ENCODE measurements around the gene PSG7. TPM values are rescaled to one million over a fixed set of nuclear protein-coding genes. Genes with fewer than 3 reads are reported as not detected.
"Not testable (repeated sequence)": the region's sequence is repeated elsewhere in the genome, so short reads cannot be mapped to it uniquely, and the experiment has no call there.

The PSG7 gene
- total and polyA plus RNA-seq, 2 donors (not counting 1 experiment from before 2014, with no cell fraction given) = not detected

GRCh38 chr19:42880621-42881020, 56.4 kb downstream of the PSG7 start:
- H3K9me3 Mint-ChIP-seq (ENCODE audit: insufficient read depth); H3K27ac Mint-ChIP-seq; CTCF ChIA-PET; ATAC-seq (ENCODE audit: low read depth); H2AFZ ChIP-seq (ENCODE audit: insufficient read depth, low read depth, low read length, poor library complexity, severe bottlenecking); POLR2A ChIA-PET; H3K9ac ChIP-seq (ENCODE audit: low read length); DNase-seq; H3K9me3 ChIP-seq (ENCODE audit: control extremely low read depth in 1 of 3, control insufficient read depth in 2 of 3, insufficient read depth in 1 of 3, low read length in 2 of 3); H3K4me3 Mint-ChIP-seq; H3K27me3 ChIP-seq (replicated peaks in 1 of 4; ENCODE audit: control extremely low read depth in 1 of 4, control insufficient read depth in 3 of 4, insufficient read depth in 4 of 4, low read length in 3 of 4); intact Hi-C loops (cut with micrococcal nuclease); H3K4me1 Mint-ChIP-seq; H3K79me2 ChIP-seq (ENCODE audit: control insufficient read depth, insufficient read depth, low read length); H3K36me3 ChIP-seq (replicated peaks in 1 of 2; ENCODE audit: control extremely low read depth in 1 of 2, control insufficient read depth in 1 of 2, extremely low read depth in 1 of 2, insufficient read depth in 2 of 2, low read length in 1 of 2); H3K4me3 ChIP-seq (ENCODE audit: control extremely low read depth in 1 of 5, extremely low read depth in 1 of 5, insufficient read depth in 1 of 5, low read depth in 2 of 5, low read length in 4 of 5); H3K27ac ChIP-seq (ENCODE audit: low read length in 2 of 2); H4K20me1 ChIP-seq (ENCODE audit: control insufficient read depth, insufficient read depth, low read length, poor library complexity, severe bottlenecking); H3K4me2 ChIP-seq (replicated peaks; ENCODE audit: low read depth, low read length, poor library complexity, severe bottlenecking); H3K4me1 ChIP-seq (ENCODE audit: control insufficient read depth in 2 of 2, insufficient read depth in 2 of 2, low read length in 2 of 2): not testable (repeated sequence)
- peaks cover 26% of the 10 kb centered on the region for H3K27me3 Mint-ChIP-seq
- WGBS (ENCODE audit: insufficient coverage) = 94% methylated on average over 9 of the region's 9 CpGs

DNA sequence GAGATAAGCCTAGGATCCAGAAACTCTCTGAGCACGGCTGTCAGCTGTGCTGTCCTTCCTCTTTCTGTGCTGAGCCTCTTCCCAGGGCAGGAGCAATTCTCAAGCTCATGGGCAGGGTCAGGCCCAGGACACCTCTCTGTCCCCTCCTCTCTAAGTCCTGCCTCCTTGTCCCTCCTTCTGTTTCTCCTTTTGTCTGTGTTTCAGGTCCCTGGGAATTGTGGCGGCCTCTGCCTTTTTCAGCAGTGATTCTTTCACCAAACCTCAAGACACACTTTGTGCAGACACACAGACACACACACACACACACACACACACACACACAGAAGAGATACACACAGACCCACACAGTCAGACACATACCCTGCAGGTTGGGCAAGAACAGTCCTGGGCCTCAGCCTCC, 57.4 kb downstream of the PSG7 start, which contains the start of gene PSG1:
Gene PSG1, minus strand, starts transcription at position 101 of the 400 bp plus-strand sequence. CDS start 132 bp downstream, outside the sequence.
- POLR2A ChIA-PET = no interaction called here
- intact Hi-C loops (cut with micrococcal nuclease) = no loop called here

DNA sequence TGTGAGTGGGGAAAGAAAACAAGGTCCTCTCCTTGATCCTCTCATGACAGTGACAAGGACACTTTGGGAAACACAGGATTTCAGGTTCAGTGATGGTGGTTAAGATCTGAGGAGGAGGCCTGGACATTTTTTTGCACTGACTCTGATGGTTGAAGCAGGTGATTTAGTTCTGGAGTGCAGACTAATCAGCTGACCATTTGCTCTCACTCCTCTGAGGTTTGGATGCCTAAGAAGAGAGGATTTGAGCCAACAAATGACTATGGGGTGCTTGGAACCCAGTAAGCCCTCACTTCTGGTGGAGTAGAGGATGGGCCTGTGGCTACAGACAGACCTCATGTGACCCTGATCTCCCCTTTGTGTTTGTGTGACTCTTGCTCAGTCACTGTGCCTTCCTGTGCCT, 60.4 kb downstream of the PSG7 start:
- CTCF ChIA-PET; H3K4me1 Mint-ChIP-seq; H4K20me1 ChIP-seq (ENCODE audit: control insufficient read depth, insufficient read depth, low read length, poor library complexity, severe bottlenecking); H3K9me3 ChIP-seq (ENCODE audit: control extremely low read depth in 1 of 3, control insufficient read depth in 2 of 3, insufficient read depth in 1 of 3, low read length in 2 of 3); H3K27me3 ChIP-seq (replicated peaks in 1 of 4; ENCODE audit: control extremely low read depth in 1 of 4, control insufficient read depth in 3 of 4, insufficient read depth in 4 of 4, low read length in 3 of 4); intact Hi-C loops (cut with micrococcal nuclease); H3K27ac Mint-ChIP-seq; H3K27me3 Mint-ChIP-seq; H3K4me2 ChIP-seq (replicated peaks; ENCODE audit: low read depth, low read length, poor library complexity, severe bottlenecking); H3K27ac ChIP-seq (ENCODE audit: low read length in 2 of 2); DNase-seq; H3K79me2 ChIP-seq (ENCODE audit: control insufficient read depth, insufficient read depth, low read length); ATAC-seq (ENCODE audit: low read depth); H3K9ac ChIP-seq (ENCODE audit: low read length); H3K4me3 Mint-ChIP-seq; H3K4me3 ChIP-seq (ENCODE audit: control extremely low read depth in 1 of 5, extremely low read depth in 1 of 5, insufficient read depth in 1 of 5, low read depth in 2 of 5, low read length in 4 of 5); H3K36me3 ChIP-seq (replicated peaks in 1 of 2; ENCODE audit: control extremely low read depth in 1 of 2, control insufficient read depth in 1 of 2, extremely low read depth in 1 of 2, insufficient read depth in 2 of 2, low read length in 1 of 2); H2AFZ ChIP-seq (ENCODE audit: insufficient read depth, low read depth, low read length, poor library complexity, severe bottlenecking); H3K4me1 ChIP-seq (ENCODE audit: control insufficient read depth in 2 of 2, insufficient read depth in 2 of 2, low read length in 2 of 2); POLR2A ChIA-PET; H3K9me3 Mint-ChIP-seq (ENCODE audit: insufficient read depth): not testable (repeated sequence)

More for the DNA sequence above, 57.4 kb downstream of the PSG7 start, which contains the start of gene PSG1:
- DNase-seq = no peak
- no peaks in the 10 kb centered on the region for H3K9me3 ChIP-seq (ENCODE audit: control extremely low read depth in 1 of 3, control insufficient read depth in 2 of 3, insufficient read depth in 1 of 3, low read length in 2 of 3)
- Mint-ChIP-seq H3K4me1 (no peaks in the 10 kb centered on the region), H3K4me3 (no peak within 1 kb of the TSS), H3K27me3 (peaks cover 19% of the 10 kb centered on the region), H3K9me3 (ENCODE audit: insufficient read depth) (no peaks in the 10 kb centered on the region), H3K27ac (no peak within 1 kb of the TSS)
- no peak within 1 kb of the TSS for H2AFZ ChIP-seq (ENCODE audit: insufficient read depth, low read depth, low read length, poor library complexity, severe bottlenecking)
- CTCF ChIA-PET = no interaction called here
- H4K20me1 ChIP-seq (ENCODE audit: control insufficient read depth, insufficient read depth, low read length, poor library complexity, severe bottlenecking) = no peaks in the 10 kb centered on the region
- no peak within 1 kb of the TSS for H3K4me2 ChIP-seq (replicated peaks; ENCODE audit: low read depth, low read length, poor library complexity, severe bottlenecking)
- no peaks in the 10 kb centered on the region for H3K27me3 ChIP-seq (replicated peaks in 1 of 4; ENCODE audit: control extremely low read depth in 1 of 4, control insufficient read depth in 3 of 4, insufficient read depth in 4 of 4, low read length in 3 of 4)
- H3K4me3 ChIP-seq (ENCODE audit: control extremely low read depth in 1 of 5, extremely low read depth in 1 of 5, insufficient read depth in 1 of 5, low read depth in 2 of 5, low read length in 4 of 5) = no peak within 1 kb of the TSS
- H3K4me1 ChIP-seq (ENCODE audit: control insufficient read depth in 2 of 2, insufficient read depth in 2 of 2, low read length in 2 of 2) = no peaks in the 10 kb centered on the region
- H3K36me3 ChIP-seq (replicated peaks in 1 of 2; ENCODE audit: control extremely low read depth in 1 of 2, control insufficient read depth in 1 of 2, extremely low read depth in 1 of 2, insufficient read depth in 2 of 2, low read length in 1 of 2) = no peaks in the 10 kb centered on the region
- no peak within 1 kb of the TSS for H3K27ac ChIP-seq (ENCODE audit: low read length in 2 of 2)
- WGBS (ENCODE audit: insufficient coverage) = 33% methylated on average over 1 of the region's 2 CpGs
- ATAC-seq (ENCODE audit: low read depth) = no peak
- no peak for TF ChIP-seq EZH2 (IDR thresholded peaks at IDR 0.05; ENCODE audit: borderline replicate concordance, insufficient read depth, low read depth, low read length, poor library complexity, severe bottlenecking)
- TF ChIP-seq, protein P1, sequence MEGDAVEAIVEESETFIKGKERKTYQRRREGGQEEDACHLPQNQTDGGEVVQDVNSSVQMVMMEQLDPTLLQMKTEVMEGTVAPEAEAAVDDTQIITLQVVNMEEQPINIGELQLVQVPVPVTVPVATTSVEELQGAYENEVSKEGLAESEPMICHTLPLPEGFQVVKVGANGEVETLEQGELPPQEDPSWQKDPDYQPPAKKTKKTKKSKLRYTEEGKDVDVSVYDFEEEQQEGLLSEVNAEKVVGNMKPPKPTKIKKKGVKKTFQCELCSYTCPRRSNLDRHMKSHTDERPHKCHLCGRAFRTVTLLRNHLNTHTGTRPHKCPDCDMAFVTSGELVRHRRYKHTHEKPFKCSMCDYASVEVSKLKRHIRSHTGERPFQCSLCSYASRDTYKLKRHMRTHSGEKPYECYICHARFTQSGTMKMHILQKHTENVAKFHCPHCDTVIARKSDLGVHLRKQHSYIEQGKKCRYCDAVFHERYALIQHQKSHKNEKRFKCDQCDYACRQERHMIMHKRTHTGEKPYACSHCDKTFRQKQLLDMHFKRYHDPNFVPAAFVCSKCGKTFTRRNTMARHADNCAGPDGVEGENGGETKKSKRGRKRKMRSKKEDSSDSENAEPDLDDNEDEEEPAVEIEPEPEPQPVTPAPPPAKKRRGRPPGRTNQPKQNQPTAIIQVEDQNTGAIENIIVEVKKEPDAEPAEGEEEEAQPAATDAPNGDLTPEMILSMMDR (IDR thresholded peaks at IDR 0.05) = no peak
- no peak within 1 kb of the TSS for H3K9ac ChIP-seq (ENCODE audit: low read length)
- no peaks in the 10 kb centered on the region for H3K79me2 ChIP-seq (ENCODE audit: control insufficient read depth, insufficient read depth, low read length)
